ENCODE measurements around the gene MYOCD.
"Not testable (repeated sequence)": the region's sequence is repeated elsewhere in the genome, so short reads cannot be mapped to it uniquely, and the experiment has no call there.

The MYOCD gene

GRCh38 chr17:12665263-12666210, at the start of gene MYOCD:
TSS of gene MYOCD (plus strand) at chr17:12665890. CDS start at chr17:12666189, 299 bp downstream.
- DNase-seq = no peak

GRCh38 chr17:12616161-12616560, 49.5 kb upstream of the MYOCD start:
- DNase-seq = no peak

GRCh38 chr17:12618557-12618956, 47.1 kb upstream of the MYOCD start:
- no peak for DNase-seq

- DNase-seq = no peak
These were observed 46.1 kb upstream of the MYOCD start for GRCh38 chr17:12619459-12620199.

- no peak for DNase-seq
These were observed 45.4 kb upstream of the MYOCD start for GRCh38 chr17:12620200-12620720.

GRCh38 chr17:12622726-12623125, 43.0 kb upstream of the MYOCD start:
- no peak for DNase-seq

GRCh38 chr17:12623220-12623848, 42.4 kb upstream of the MYOCD start:
- no peak for DNase-seq

- no peak for DNase-seq
These were observed 41.5 kb upstream of the MYOCD start for GRCh38 chr17:12624211-12624610.

GRCh38 chr17:12625092-12625491, 40.6 kb upstream of the MYOCD start:
- DNase-seq = no peak

- no peak for DNase-seq
These were observed 38.5 kb upstream of the MYOCD start for GRCh38 chr17:12627177-12627629.

GRCh38 chr17:12627781-12628451, 37.8 kb upstream of the MYOCD start:
- DNase-seq = no peak

GRCh38 chr17:12631076-12631475, 34.6 kb upstream of the MYOCD start:
- DNase-seq = no peak

- no peak for DNase-seq
These were observed 32.9 kb upstream of the MYOCD start for GRCh38 chr17:12632785-12633184.

- DNase-seq = no peak
These were observed 30.8 kb upstream of the MYOCD start for GRCh38 chr17:12634789-12635414.

GRCh38 chr17:12635996-12636395, 29.7 kb upstream of the MYOCD start:
- not testable (repeated sequence) for DNase-seq

- no peak for DNase-seq
These were observed 28.7 kb upstream of the MYOCD start for GRCh38 chr17:12637015-12637414.

GRCh38 chr17:12637745-12638651, 27.7 kb upstream of the MYOCD start:
- DNase-seq = no peak

GRCh38 chr17:12640364-12640763, 25.3 kb upstream of the MYOCD start:
- DNase-seq = no peak

- DNase-seq = no peak
These were observed 24.6 kb upstream of the MYOCD start for GRCh38 chr17:12641084-12641483.

- no peak for DNase-seq
These were observed 23.7 kb upstream of the MYOCD start for GRCh38 chr17:12642034-12642433.

GRCh38 chr17:12643822-12644221, 21.9 kb upstream of the MYOCD start:
- DNase-seq = no peak

All from NCI-H1417 treated with DMSO at 0.1 percent for 48 hours (cell line).